GM23248 (cell line): ENCODE measurements around the gene ADAMTS10.

ENCODE experiments used
- EZH2 ChIP-seq: fragments of 200-600 bp; sonication (generic); IDR thresholded peaks from 2 replicates; pipeline ENCODE4 v1.6.1; 2018; ENCODE audit warnings: antibody characterized with exemption, mild to moderate bottlenecking; ENCODE audit not compliant: insufficient read depth, poor library complexity, severe bottlenecking
- EZH2phosphoT487 ChIP-seq: fragments of 200-600 bp; sonication (generic); IDR thresholded peaks from 2 replicates; pipeline ENCODE4 v1.6.1; 2018; ENCODE audit warnings: antibody characterized with exemption, moderate library complexity, mild to moderate bottlenecking, low read depth; ENCODE audit not compliant: insufficient read depth

- no peak for TF ChIP-seq EZH2
- TF ChIP-seq EZH2phosphoT487: no peak
These were observed 30.0 kb upstream of the ADAMTS10 start for GRCh38 chr19:8640402-8641004.
